Skin epidermis (tissue), 12 donors: ENCODE results near the gene TRPC1.
"Not testable (repeated sequence)": the region's sequence is repeated elsewhere in the genome, so short reads cannot be mapped to it uniquely, and the experiment has no call there.

Source experiments
- H3K27ac ChIP-seq, 21 experiments: fragments of 200-600 bp; sonication (generic) in 11 of 21; one replicate each; pipeline ENCODE4 v1.5.0; 2020; ENCODE audit warnings: mild to moderate bottlenecking in 3 of 21, inconsistent platforms in 2 of 21, moderate library complexity in 2 of 21
- H3K4me3 ChIP-seq, 7 experiments: fragments of 200-600 bp; sonication (generic) in 2 of 7; one replicate each; pipeline ENCODE4 v1.5.0; 2020; ENCODE audit warnings: inconsistent platforms in 2 of 7, mild to moderate bottlenecking in 2 of 7, moderate library complexity in 1 of 7

Gene TRPC1

GRCh38 chr3:142723968-142724681, at the start of gene TRPC1:
Gene TRPC1 (plus strand): TSS chr3:142724034. CDS start chr3:142724560, 526 bp downstream.
- Histone ChIP-seq H3K27ac (peak within 1 kb of the TSS in 18 of 21 experiments; percentile 5 to 93 (median 68)), H3K4me3 (peak within 1 kb of the TSS; percentile 45 to 82 (median 68))

GRCh38 chr3:142676151-142676550, 47.7 kb upstream of the TRPC1 start:
- Histone ChIP-seq H3K4me3 (no peak overlapping the region), H3K27ac (no peak overlapping the region)

DNA sequence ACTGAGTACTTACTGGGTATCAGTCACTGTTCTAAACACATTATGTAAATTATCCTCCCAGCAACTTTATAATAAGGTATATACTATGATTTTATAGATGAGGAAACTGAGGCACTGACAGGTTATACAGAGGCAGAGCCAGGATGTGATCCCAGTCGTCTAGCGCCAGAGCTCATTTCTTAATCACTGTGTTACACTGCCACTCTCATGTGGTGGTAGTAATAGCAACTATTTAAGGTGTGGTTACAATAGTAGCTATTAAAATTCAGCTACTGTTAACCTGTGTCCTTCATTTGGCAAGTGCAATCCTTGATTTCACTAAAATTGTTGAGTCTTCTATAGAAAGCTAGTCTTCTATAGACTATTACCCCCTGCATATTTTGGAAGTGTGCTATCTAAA, 43.1 kb upstream of the TRPC1 start:
- Histone ChIP-seq H3K27ac (no peak overlapping the region), H3K4me3 (no peak overlapping the region)

DNA sequence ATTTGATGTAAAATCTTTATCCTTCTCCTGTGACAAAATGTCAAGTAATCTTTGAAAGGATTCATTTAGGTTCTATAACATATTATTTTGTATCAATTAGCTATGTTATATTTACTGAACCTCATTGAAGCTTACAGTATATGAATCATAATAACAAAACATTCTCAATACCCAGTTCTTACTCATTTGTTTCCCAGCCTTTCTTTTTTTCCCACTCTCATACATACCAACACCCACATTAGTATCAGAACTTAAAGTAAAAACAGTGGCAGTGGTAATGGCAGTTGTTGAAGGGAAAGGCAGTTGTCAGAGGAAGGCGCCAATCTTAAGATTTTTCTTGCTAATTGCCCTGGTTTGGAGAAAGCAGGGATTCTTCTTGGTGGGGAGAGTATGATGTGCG, 33.2 kb upstream of the TRPC1 start:
- Histone ChIP-seq H3K4me3 (no peak overlapping the region), H3K27ac (no peak overlapping the region)

DNA sequence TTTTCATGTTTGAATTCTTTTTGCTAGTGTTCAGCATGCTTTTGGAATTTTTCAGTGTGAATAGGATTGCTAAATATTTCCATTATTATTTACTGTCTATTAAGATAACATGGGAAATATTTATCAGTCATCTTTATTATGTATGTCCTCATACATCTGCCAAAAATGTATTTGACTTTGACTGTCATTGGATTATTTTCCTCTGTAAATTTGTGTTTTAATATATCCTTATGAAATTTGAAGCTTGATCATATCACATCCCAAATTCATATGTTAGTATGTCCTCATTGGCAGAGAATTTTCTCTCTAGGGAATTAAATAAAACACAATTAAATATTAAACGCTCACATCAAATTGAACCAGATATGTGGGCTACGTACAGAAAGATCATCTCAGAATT, 32.3 kb upstream of the TRPC1 start:
- no peak overlapping the region for H3K4me3 ChIP-seq
- no peak overlapping the region for H3K27ac ChIP-seq

GRCh38 chr3:142693136-142693853, 30.5 kb upstream of the TRPC1 start:
- H3K27ac ChIP-seq, result no peak overlapping the region
- H3K4me3 ChIP-seq, result no peak overlapping the region

DNA sequence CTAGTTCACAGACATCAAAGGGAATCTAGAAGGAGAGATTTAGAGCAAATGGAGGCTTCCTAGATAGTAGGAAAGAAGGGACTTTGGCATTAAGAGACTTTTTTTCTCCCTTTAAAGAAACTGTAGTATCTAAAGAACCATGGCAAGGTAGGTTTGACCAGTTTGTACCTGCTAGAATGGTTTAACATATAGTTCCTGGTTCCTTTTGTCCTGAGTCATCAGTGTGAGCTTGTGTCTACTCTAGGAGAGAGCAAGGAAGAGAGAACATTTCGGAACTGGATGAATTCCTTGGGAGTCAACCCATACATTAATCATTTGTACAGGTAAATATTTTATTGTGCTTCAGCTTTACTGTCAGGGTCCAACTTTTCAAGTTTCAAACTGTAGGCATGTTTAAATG, 29.6 kb upstream of the TRPC1 start:
- Histone ChIP-seq H3K4me3 (no peak overlapping the region), H3K27ac (no peak overlapping the region)

DNA sequence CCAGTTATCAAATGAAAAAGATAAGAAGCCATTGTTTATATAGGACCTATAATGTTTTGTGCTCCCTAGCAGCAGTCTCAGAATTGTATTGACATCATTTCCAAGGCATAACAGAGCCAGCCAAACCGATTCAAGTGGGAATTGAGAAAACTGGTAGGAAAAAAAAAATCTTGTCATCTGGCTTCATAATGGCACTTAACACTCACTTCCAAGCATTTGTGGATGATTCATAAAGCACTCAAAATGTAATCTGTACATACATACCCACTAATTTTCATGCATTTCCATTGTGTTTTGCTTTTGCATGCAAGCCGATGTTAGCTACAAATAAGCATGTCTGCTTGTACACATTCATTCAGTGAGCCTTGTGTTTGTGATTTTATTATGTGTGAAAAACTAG, 18.6 kb upstream of the TRPC1 start:
- Histone ChIP-seq H3K27ac (no peak overlapping the region), H3K4me3 (no peak overlapping the region)

GRCh38 chr3:142706321-142707127, 17.3 kb upstream of the TRPC1 start:
- no peak overlapping the region for H3K4me3 ChIP-seq

DNA sequence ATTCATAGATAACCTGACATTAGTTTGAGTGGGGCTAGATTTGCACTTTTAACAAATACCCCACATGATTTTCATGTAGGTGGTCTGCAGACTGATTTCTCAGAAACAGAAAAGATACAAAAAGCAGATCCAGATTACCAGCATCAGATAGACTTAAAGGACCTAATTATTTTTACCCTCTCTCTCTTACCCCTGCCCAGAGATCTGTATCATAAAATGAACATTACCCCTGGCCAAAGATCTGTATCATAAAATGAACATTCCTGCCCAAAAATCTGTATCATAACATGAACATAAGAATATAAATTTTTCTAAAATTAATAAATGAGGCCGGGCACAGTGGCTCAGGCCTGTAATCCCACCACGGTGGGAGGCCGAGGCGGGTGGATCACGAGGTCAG, 14.6 kb upstream of the TRPC1 start:
- H3K4me3 ChIP-seq, result no peak overlapping the region
- H3K27ac ChIP-seq, result no peak overlapping the region

More at GRCh38 chr3:142706321-142707127, 17.3 kb upstream of the TRPC1 start:
- H3K27ac ChIP-seq, result no peak overlapping the region

DNA sequence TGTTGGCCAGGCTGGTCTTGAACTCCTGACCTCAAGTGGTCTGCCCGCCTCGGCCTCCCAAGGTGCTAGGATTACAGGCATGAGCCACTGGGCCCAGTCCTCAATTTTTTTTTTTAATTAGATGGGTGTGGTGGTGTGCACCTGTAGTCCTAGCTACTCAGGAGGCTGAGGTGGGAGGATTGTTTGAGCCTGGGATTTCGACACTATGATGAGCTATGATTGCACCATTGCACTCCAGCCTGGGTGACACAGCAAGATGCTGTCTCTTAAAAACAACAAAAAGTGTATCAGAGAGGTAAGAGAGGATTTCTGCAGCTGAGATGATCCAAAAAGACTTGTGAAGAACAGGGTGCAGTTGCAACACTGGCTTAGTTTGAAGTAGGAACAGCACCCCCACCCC, 9.0 kb upstream of the TRPC1 start:
- not testable (repeated sequence) for H3K27ac ChIP-seq, H3K4me3 ChIP-seq

GRCh38 chr3:142716102-142716501, 7.7 kb upstream of the TRPC1 start:
- Histone ChIP-seq H3K4me3 (no peak overlapping the region), H3K27ac (no peak overlapping the region)

DNA sequence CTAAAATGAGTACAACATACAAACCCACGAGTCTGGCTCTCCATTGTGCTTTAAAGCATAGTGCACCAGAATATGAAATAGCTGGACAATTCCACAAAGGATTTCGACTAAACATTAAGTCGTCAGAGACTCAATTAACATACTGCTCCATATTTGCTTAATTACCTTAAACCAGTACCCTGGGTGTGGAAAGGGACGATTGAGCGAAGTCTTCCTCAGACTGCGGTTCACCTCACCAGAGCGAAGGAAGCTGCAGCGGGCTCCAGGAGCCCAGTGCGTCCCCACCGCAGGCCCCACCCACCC, 218 bp upstream of the TRPC1 start:
- Histone ChIP-seq H3K27ac (peak overlapping the region in 8 of 21 experiments; percentile 5 to 93 (median 80)), H3K4me3 (peak overlapping the region; percentile 45 to 82 (median 68))

- Histone ChIP-seq H3K27ac (peak overlapping the region in 14 of 21 experiments; percentile 1 to 93 (median 75)), H3K4me3 (peak overlapping the region; percentile 45 to 82 (median 68))
These were observed 985 bp downstream of the TRPC1 start for GRCh38 chr3:142724682-142725356.

DNA sequence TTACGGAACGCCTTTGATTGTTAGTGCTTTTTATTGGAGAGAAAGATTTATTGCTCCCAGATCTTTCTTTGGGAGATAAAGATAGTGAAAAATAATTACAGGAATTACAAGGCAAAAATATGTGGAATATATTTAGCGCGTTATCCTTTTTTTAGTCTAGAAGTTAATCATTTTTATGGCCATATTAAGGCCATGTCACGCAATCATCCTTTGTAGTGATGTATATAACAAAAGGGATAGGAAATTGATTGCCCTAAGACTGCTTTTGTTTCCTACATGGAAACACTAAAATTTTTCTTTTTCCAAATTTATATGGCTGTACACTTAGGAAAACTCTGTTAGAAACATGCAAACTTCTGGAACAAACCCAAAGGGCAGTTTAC, 1.5 kb downstream of the TRPC1 start:
- Histone ChIP-seq H3K27ac (peak overlapping the region in 2 of 21 experiments; percentile 1 to 93), H3K4me3 (peak overlapping the region in 2 of 7 experiments; percentile 61 to 82)

GRCh38 chr3:142726017-142726416, 2.2 kb downstream of the TRPC1 start:
- H3K4me3 ChIP-seq, result no peak overlapping the region
- H3K27ac ChIP-seq, result no peak overlapping the region

DNA sequence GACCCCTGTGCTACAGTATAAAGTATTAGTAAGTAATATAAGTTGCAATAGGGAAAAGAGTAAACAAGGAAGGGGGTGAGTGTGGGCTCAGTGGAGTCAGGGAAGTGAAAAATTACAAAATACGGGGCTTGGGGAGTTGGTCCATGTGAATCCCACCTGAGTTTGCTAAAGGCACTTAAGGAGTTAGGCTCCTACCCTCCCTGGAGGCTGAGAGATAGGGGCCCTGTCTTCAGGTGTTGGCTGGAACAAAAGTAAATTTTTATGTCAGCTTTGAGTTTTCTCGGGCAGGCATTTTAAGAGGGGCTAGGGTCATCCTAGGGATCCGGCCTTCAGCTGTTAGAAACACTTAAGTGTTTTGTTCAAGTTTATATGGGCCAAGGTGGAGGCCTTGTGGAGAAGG, 8.2 kb downstream of the TRPC1 start:
- Histone ChIP-seq H3K27ac (no peak overlapping the region), H3K4me3 (no peak overlapping the region)

DNA sequence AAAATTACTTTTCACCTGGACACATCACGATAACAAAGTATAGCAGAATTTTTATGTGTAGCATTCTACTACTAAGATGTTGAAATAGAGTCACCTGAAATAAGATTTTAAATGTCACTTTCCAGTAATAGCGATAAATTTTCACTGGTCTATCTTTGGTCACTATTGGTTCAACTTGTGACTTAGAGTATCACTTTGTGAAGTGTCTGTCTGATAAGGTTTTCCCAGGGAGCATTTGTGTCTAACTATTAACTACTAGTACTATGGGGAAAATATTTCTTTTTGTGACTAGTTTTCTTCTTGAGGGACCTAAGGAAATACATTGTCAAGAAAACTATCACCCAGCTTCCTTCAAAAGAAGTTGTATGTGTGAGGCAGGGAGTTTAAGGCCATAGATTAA, 11.0 kb downstream of the TRPC1 start:
- Histone ChIP-seq H3K4me3 (no peak overlapping the region), H3K27ac (no peak overlapping the region)

GRCh38 chr3:142735462-142735861, 11.6 kb downstream of the TRPC1 start:
- no peak overlapping the region for H3K4me3 ChIP-seq
- H3K27ac ChIP-seq, result no peak overlapping the region

DNA sequence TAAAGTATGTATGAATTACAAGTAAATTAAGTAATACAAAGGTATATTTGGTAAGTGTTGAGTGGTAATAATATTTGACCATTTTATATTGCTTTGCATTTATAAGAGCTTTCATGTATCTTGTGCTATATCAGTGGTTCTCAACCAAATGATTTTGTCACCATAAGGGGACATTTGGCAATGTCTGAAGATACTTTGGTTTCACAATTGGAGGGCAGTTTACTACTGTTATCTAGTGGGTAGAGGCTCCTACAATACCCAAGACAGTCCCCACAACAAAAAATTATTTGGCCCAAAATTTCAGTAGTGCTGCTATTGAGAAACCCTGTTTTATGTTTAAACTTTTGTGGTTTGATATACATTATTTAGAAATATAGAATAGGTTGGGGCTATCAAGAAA, 14.6 kb downstream of the TRPC1 start:
- Histone ChIP-seq H3K4me3 (no peak overlapping the region), H3K27ac (no peak overlapping the region)
